Smooth muscle cell (in vitro differentiated cells): ENCODE measurements around the gene ELAVL4. TPM values are rescaled to one million over a fixed set of nuclear protein-coding genes. Genes with fewer than 3 reads are reported as not detected.

Source experiments
- DNase-seq: peaks from one replicate; lab custom pipeline; 2025; ENCODE audit not compliant: unreplicated experiment; lab: John Stamatoyannopoulos, UW
- H2AFZ ChIP-seq: fragments of 200-600 bp; sonication (generic); 2 replicates; pipeline ENCODE4 v1.6.0; 2016; ENCODE audit warnings: antibody characterized with exemption, low read depth, mild to moderate bottlenecking
- H3F3A ChIP-seq: fragments of 200-600 bp; sonication (generic); 2 replicates; pipeline ENCODE4 v1.6.0; 2017; ENCODE audit warnings: antibody characterized with exemption, low read depth
- H3K27ac ChIP-seq: fragments of 200-600 bp; sonication (generic); 2 replicates; pipeline ENCODE4 v1.5.1; 2016; ENCODE audit warnings: low read depth, mild to moderate bottlenecking
- H3K27me3 ChIP-seq: fragments of 200-600 bp; sonication (generic); 2 replicates; pipeline ENCODE4 v1.6.1; 2016; ENCODE audit warnings: low read depth, mild to moderate bottlenecking
- H3K36me3 ChIP-seq: fragments of 200-600 bp; sonication (generic); 2 replicates; pipeline ENCODE4 v1.5.1; 2016; ENCODE audit warnings: low read depth
- H3K4me1 ChIP-seq: fragments of 200-600 bp; sonication (generic); 2 replicates; pipeline ENCODE4 v1.5.1; 2016; ENCODE audit warnings: low read depth
- H3K4me2 ChIP-seq: fragments of 200-600 bp; sonication (generic); 2 replicates; pipeline ENCODE4 v1.6.0; 2016; ENCODE audit warnings: mild to moderate bottlenecking
- H3K4me3 ChIP-seq: fragments of 200-600 bp; sonication (generic); 2 replicates; pipeline ENCODE4 v1.5.1; 2016; ENCODE audit warnings: mild to moderate bottlenecking
- H3K79me2 ChIP-seq: fragments of 200-600 bp; sonication (generic); 2 replicates; pipeline ENCODE4 v1.6.0; 2016; ENCODE audit warnings: low read depth, mild to moderate bottlenecking
- H3K9ac ChIP-seq: fragments of 200-600 bp; sonication (generic); 2 replicates; pipeline ENCODE4 v1.6.0; 2016; ENCODE audit warnings: low read depth
- H3K9me3 ChIP-seq: fragments of 200-600 bp; sonication (generic); replicated peaks from 2 replicates; pipeline ENCODE4 v1.5.1; 2016; ENCODE audit warnings: low read depth
- H4K20me1 ChIP-seq: fragments of 200-600 bp; sonication (generic); 2 replicates; pipeline ENCODE4 v1.6.0; 2016; ENCODE audit warnings: low read depth
- CTCF ChIP-seq: fragments of 200-600 bp; sonication (generic); IDR thresholded peaks from 2 replicates; pipeline ENCODE4 v1.5.1; 2017; ENCODE audit warnings: borderline replicate concordance, mild to moderate bottlenecking, antibody characterized with exemption; ENCODE audit not compliant: insufficient read depth, poor library complexity, severe bottlenecking
- WGBS: methylation state at CpG from one replicate; pipeline ENCODE4 v1.1.7; 2016; ENCODE audit warnings: low lambda C conversion rate; 5-methylcytosine and 5-hydroxymethylcytosine counted together
- polyA plus RNA-seq: library from polyadenylated mRNA; unstranded; fragments of >200 nt; fragmentation: Nextera tagmentation; extraction: Ambion mirVana; gene quantifications from 2 replicates; pipeline ENCODE4 v1.2.1, GENCODE V29; 2016
- total RNA-seq: library from RNA; depleted of rRNA; stranded (reverse); fragments of >200 nt; gene quantifications from 2 replicates; pipeline ENCODE4 v1.2.3, GENCODE V29; 2014

ELAVL4 gene
- not detected in 2 replicates for total RNA-seq
- not detected in 2 replicates for polyA plus RNA-seq

- WGBS = 70% methylated on average over 10 of the region's 11 CpGs
- Histone ChIP-seq H3K36me3 (no peaks in the 10 kb centered on the region), H3K9ac (no peak within 1 kb of the TSS), H3F3A (no peaks in the 10 kb centered on the region), H3K27ac (no peak within 1 kb of the TSS), H2AFZ (no peak within 1 kb of the TSS), H4K20me1 (no peaks in the 10 kb centered on the region), H3K79me2 (no peaks in the 10 kb centered on the region), H3K4me1 (no peaks in the 10 kb centered on the region), H3K27me3 (no peaks in the 10 kb centered on the region), H3K4me2 (no peak within 1 kb of the TSS), H3K4me3 (no peak within 1 kb of the TSS), H3K9me3 (no peaks in the 10 kb centered on the region)
- TF ChIP-seq CTCF = no peak
- no peak for DNase-seq
Observed at GRCh38 chr1:50108497-50109059, at the start of gene ELAVL4. TSS of gene ELAVL4 (plus strand) at chr1:50108920. CDS start at chr1:50109190, 270 bp downstream.

GRCh38 chr1:50060279-50060678 is 48.4 kb upstream of the ELAVL4 start:
- no peaks in the 10 kb centered on the region for H3K36me3 ChIP-seq
- H3K27me3 ChIP-seq = no peaks in the 10 kb centered on the region
- H3K79me2 ChIP-seq = no peaks in the 10 kb centered on the region
- H3K4me1 ChIP-seq = no peaks in the 10 kb centered on the region
- no peak for TF ChIP-seq CTCF
- H4K20me1 ChIP-seq = no peaks in the 10 kb centered on the region
- H3K9ac ChIP-seq = no peak overlapping the region
- H2AFZ ChIP-seq = no peak overlapping the region
- no peak overlapping the region for H3K4me3 ChIP-seq
- H3K4me2 ChIP-seq = no peak overlapping the region
- H3K27ac ChIP-seq = no peak overlapping the region
- H3K9me3 ChIP-seq = no peaks in the 10 kb centered on the region
- H3F3A ChIP-seq = no peaks in the 10 kb centered on the region
- no peak for DNase-seq
- 66% methylated on average over 3 of the region's 3 CpGs for WGBS

GRCh38 chr1:50066806-50067205 is 41.9 kb upstream of the ELAVL4 start:
- TF ChIP-seq CTCF = no peak
- Histone ChIP-seq H3F3A (no peaks in the 10 kb centered on the region), H3K27ac (no peak overlapping the region), H3K9ac (no peak overlapping the region), H2AFZ (no peak overlapping the region), H3K27me3 (no peaks in the 10 kb centered on the region), H3K79me2 (no peaks in the 10 kb centered on the region), H3K9me3 (no peaks in the 10 kb centered on the region), H3K36me3 (no peaks in the 10 kb centered on the region), H3K4me1 (no peaks in the 10 kb centered on the region), H3K4me2 (no peak overlapping the region), H4K20me1 (no peaks in the 10 kb centered on the region), H3K4me3 (no peak overlapping the region)
- 82% methylated on average over 1 of the region's 1 CpG for WGBS
- DNase-seq = no peak

GRCh38 chr1:50074931-50075330 is 33.8 kb upstream of the ELAVL4 start:
- Histone ChIP-seq H4K20me1 (no peaks in the 10 kb centered on the region), H3F3A (no peaks in the 10 kb centered on the region), H3K36me3 (no peaks in the 10 kb centered on the region), H3K9ac (no peak overlapping the region), H3K4me3 (no peak overlapping the region), H3K4me1 (no peaks in the 10 kb centered on the region), H3K79me2 (no peaks in the 10 kb centered on the region), H3K27me3 (no peaks in the 10 kb centered on the region), H3K4me2 (no peak overlapping the region), H3K27ac (no peak overlapping the region), H3K9me3 (no peaks in the 10 kb centered on the region), H2AFZ (no peak overlapping the region)
- 48% methylated on average over 2 of the region's 2 CpGs for WGBS
- TF ChIP-seq CTCF = no peak
- DNase-seq = no peak
